Chondrocyte (in vitro differentiated cells): ENCODE results near the gene NR6A1. TPM values are rescaled to one million over a fixed set of nuclear protein-coding genes. Genes with fewer than 3 reads are reported as not detected.

Source experiments
- DNase-seq: peaks from one replicate; pipeline ENCODE4 v3.0.0; 2021; ENCODE audit warnings: mixed read lengths, low spot score
- H3K27ac Mint-ChIP-seq: one replicate; pipeline ENCODE4 v1.8.0; 2021; ENCODE audit warnings: mild to moderate bottlenecking, moderate library complexity, mixed read lengths; ENCODE audit not compliant: unreplicated experiment
- H3K27me3 Mint-ChIP-seq: 2 replicates; pipeline ENCODE4 v1.8.0; 2021; ENCODE audit warnings: low read depth, mixed read lengths
- H3K36me3 Mint-ChIP-seq: 2 replicates; pipeline ENCODE4 v1.8.0; 2021; ENCODE audit warnings: low read depth, mixed read lengths
- H3K4me1 Mint-ChIP-seq: 2 replicates; pipeline ENCODE4 v1.8.0; 2021; ENCODE audit warnings: low read depth, mild to moderate bottlenecking, mixed read lengths
- H3K4me3 Mint-ChIP-seq: one replicate; pipeline ENCODE4 v1.8.0; 2021; ENCODE audit warnings: mild to moderate bottlenecking, moderate library complexity, mixed read lengths; ENCODE audit not compliant: unreplicated experiment
- H3K9me3 Mint-ChIP-seq: 2 replicates; pipeline ENCODE4 v1.8.0; 2021; ENCODE audit warnings: low read depth, mixed read lengths
- CTCF ChIP-seq: fragments of 200-600 bp; sonication (generic); IDR thresholded peaks from 2 replicates; pipeline ENCODE4 v1.5.0; 2021; ENCODE audit warnings: antibody characterized with exemption, mild to moderate bottlenecking, moderate library complexity
- total RNA-seq: library from RNA; stranded (reverse); gene quantifications from 3 replicates; pipeline ENCODE4 v1.2.1, GENCODE V29; 2021

NR6A1 gene
- total RNA-seq, 1 donor from 2014 or later, result 0.77 TPM

- no peaks in the 10 kb centered on the region for H3K27me3 Mint-ChIP-seq
- no peak overlapping the region for H3K27ac Mint-ChIP-seq
- no peak for TF ChIP-seq CTCF
- DNase-seq, result no peak
- peaks cover 12% of the 10 kb centered on the region for H3K4me1 Mint-ChIP-seq
- H3K36me3 Mint-ChIP-seq, result no peaks in the 10 kb centered on the region
- no peak overlapping the region for H3K4me3 Mint-ChIP-seq
- H3K9me3 Mint-ChIP-seq, result no peaks in the 10 kb centered on the region
Observed at GRCh38 chr9:124723352-124723751, 47.8 kb downstream of the NR6A1 start.

- H3K27ac Mint-ChIP-seq, result peak overlapping the region; percentile 3
- H3K4me1 Mint-ChIP-seq, result peaks cover 12% of the 10 kb centered on the region
Observed at GRCh38 chr9:124721109-124721906, 49.8 kb downstream of the NR6A1 start.

GRCh38 chr9:124720429-124721108 lies 50.5 kb downstream of the NR6A1 start:
- no peak for TF ChIP-seq CTCF
- Mint-ChIP-seq H3K27ac (peak overlapping the region; percentile 3), H3K9me3 (no peaks in the 10 kb centered on the region), H3K4me1 (peaks cover 12% of the 10 kb centered on the region), H3K36me3 (no peaks in the 10 kb centered on the region), H3K27me3 (no peaks in the 10 kb centered on the region), H3K4me3 (no peak overlapping the region)
- DNase-seq, result no peak

More at GRCh38 chr9:124721109-124721906, 49.8 kb downstream of the NR6A1 start:
- Mint-ChIP-seq H3K36me3 (no peaks in the 10 kb centered on the region), H3K27me3 (no peaks in the 10 kb centered on the region), H3K4me3 (no peak overlapping the region), H3K9me3 (no peaks in the 10 kb centered on the region)
- DNase-seq, result no peak
- no peak for TF ChIP-seq CTCF

- DNase-seq, result no peak
- Mint-ChIP-seq H3K4me3 (no peak overlapping the region), H3K36me3 (peaks cover 1% of the 10 kb centered on the region), H3K27ac (no peak overlapping the region), H3K9me3 (no peaks in the 10 kb centered on the region), H3K4me1 (peaks cover 12% of the 10 kb centered on the region), H3K27me3 (no peaks in the 10 kb centered on the region)
- TF ChIP-seq CTCF, result no peak
Observed at GRCh38 chr9:124718928-124719327, 52.2 kb downstream of the NR6A1 start.

GRCh38 chr9:124717597-124717996 lies 53.5 kb downstream of the NR6A1 start:
- Mint-ChIP-seq H3K9me3 (no peaks in the 10 kb centered on the region), H3K4me3 (no peak overlapping the region), H3K27ac (no peak overlapping the region), H3K4me1 (peaks cover 12% of the 10 kb centered on the region), H3K27me3 (no peaks in the 10 kb centered on the region), H3K36me3 (peaks cover 1% of the 10 kb centered on the region)
- TF ChIP-seq CTCF, result no peak
- DNase-seq, result no peak
